Activated T-helper 1 cell treated with anti-CD3 and anti-CD28 coated beads, Interleukin-2, amount 50 U/mL, for 16 hours (primary cell): ENCODE results near the gene FAM32A.
"Not testable (repeated sequence)": the region's sequence is repeated elsewhere in the genome, so short reads cannot be mapped to it uniquely, and the experiment has no call there.

Experiments used
- DNase-seq, 2 donors: peaks; one replicate each; pipeline ENCODE4 v3.0.0-alpha.2; 2020; ENCODE audit warnings: low read depth in 1 of 2, low spot score in 1 of 2

The FAM32A gene

GRCh38 chr19:16164222-16164890 is 20.9 kb upstream of the FAM32A start:
- no peak for DNase-seq

- no peak for DNase-seq
Measured at GRCh38 chr19:16166417-16166816, 18.8 kb upstream of the FAM32A start.

- no peak for DNase-seq
Measured at GRCh38 chr19:16167055-16167454, 18.2 kb upstream of the FAM32A start.

GRCh38 chr19:16168465-16169081 is 16.6 kb upstream of the FAM32A start:
- no peak for DNase-seq

GRCh38 chr19:16170134-16170533 is 15.1 kb upstream of the FAM32A start:
- no peak for DNase-seq

GRCh38 chr19:16175954-16176353 is 9.3 kb upstream of the FAM32A start:
- DNase-seq, result no peak

- DNase-seq, result not testable (repeated sequence)
Measured at GRCh38 chr19:16178866-16179265, 6.3 kb upstream of the FAM32A start.

GRCh38 chr19:16180611-16181010 is 4.6 kb upstream of the FAM32A start:
- DNase-seq, result no peak

GRCh38 chr19:16184665-16185122 is 516 bp upstream of the FAM32A start:
- no peak for DNase-seq

GRCh38 chr19:16185768-16186123 is 536 bp downstream of the FAM32A start:
- DNase-seq, result peak in 1 of 2 donors; percentile 22

- DNase-seq, result no peak
Measured at GRCh38 chr19:16188521-16188920, 3.3 kb downstream of the FAM32A start.

- no peak for DNase-seq
Measured at GRCh38 chr19:16190198-16190597, 5.0 kb downstream of the FAM32A start.

GRCh38 chr19:16190736-16191135 is 5.5 kb downstream of the FAM32A start:
- DNase-seq, result no peak

GRCh38 chr19:16191216-16191908 is 6.2 kb downstream of the FAM32A start:
- DNase-seq, result no peak

- DNase-seq, result no peak
Measured at GRCh38 chr19:16193466-16193865, 8.3 kb downstream of the FAM32A start.

- DNase-seq, result no peak
Measured at GRCh38 chr19:16197188-16197621, 12.0 kb downstream of the FAM32A start.

GRCh38 chr19:16197622-16198369 is 12.6 kb downstream of the FAM32A start, which contains the start of gene AP1M1:
Gene AP1M1, plus strand, starts transcription at chr19:16197911. Its CDS starts 116 bp downstream, at chr19:16198027.
- DNase-seq, result peak; percentile 97 to 98

GRCh38 chr19:16198370-16198651 is 13.1 kb downstream of the FAM32A start:
- no peak for DNase-seq

GRCh38 chr19:16199275-16199932 is 14.2 kb downstream of the FAM32A start:
- no peak for DNase-seq

GRCh38 chr19:16200038-16201010 is 15.1 kb downstream of the FAM32A start:
- no peak for DNase-seq
